Keratinocyte (primary cell): ENCODE measurements around the gene RNF130.

ENCODE experiments used
- CTCF ChIP-seq, 3 experiments: IDR thresholded peaks in 1 of 3; conservative IDR thresholded peaks in 1 of 3; optimal IDR thresholded peaks in 1 of 3; 2 replicates in 2 of 3; 3 replicates in 1 of 3; pipeline versions ENCODE3 to v1.5.1; 2011; ENCODE audit warnings: low read length in 3 of 3, mild to moderate bottlenecking in 3 of 3, moderate library complexity in 2 of 3, control low read depth in 1 of 3, inconsistent platforms in 1 of 3; ENCODE audit not compliant: insufficient read depth in 2 of 3; ENCODE audit errors: extremely low read depth in 1 of 3
- EZH2 ChIP-seq: IDR thresholded peaks from one replicate; pipeline ENCODE4 v1.6.1; 2012; ENCODE audit warnings: inconsistent platforms, mild to moderate bottlenecking, low read length, moderate library complexity

GRCh38 chr5:179998485-179998884 is 73.1 kb downstream of the RNF130 start:
- TF ChIP-seq CTCF (optimal IDR thresholded peaks at IDR 0.05 in 1 of 3, IDR thresholded peaks at IDR 0.05 in 1 of 3, conservative IDR thresholded peaks at IDR 0.05 in 1 of 3; ENCODE audit: extremely low read depth in 1 of 3, insufficient read depth in 2 of 3, low read length in 3 of 3) (no peak), EZH2 (no peak)
